ENCODE measurements around the gene OR9A4. TPM values are rescaled to one million over a fixed set of nuclear protein-coding genes. Genes with fewer than 3 reads are reported as not detected.

OR9A4 gene
- total and polyA plus RNA-seq, 10 of the 15 experiments (the other 5 are each of a cell fraction or from before 2014, with no cell fraction given), result not detected

DNA sequence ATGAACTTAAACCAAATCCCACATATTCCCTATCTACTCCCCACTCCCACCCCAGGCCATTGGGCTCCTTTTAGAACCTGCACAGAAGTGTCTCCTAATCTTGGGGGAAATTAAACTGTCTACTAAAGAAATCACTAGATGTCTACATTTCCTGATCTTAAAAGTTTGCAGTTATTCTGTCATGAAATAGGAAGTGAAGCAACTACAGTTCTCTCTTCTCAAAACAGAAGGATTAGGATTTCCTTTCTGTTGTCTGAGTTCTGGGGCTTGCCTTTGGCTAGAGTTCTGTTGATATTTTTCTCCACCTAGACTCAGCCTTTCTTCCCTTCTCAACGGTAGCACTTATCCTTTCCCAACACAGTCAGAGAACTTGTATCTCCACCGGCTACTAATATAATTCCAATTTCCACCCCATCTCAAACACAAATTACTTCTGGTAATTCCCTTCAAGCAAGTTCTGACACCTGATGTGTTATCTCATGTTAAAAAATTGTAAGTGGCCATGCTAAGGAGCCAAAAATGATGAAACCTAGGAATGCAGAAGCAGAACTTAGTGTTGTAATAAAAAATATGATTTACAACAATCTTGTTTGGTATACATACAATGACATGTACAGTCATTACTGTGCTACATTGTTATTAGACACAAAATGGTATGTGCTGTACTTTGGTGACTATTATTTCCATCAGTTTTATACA, 12.1 kb downstream of the OR9A4 start:
- H3K79me2 ChIP-seq (ENCODE audit: control insufficient read depth, insufficient read depth, low read length), result no peaks in the 10 kb centered on the region
- no peak for FAIRE-seq
- H3K4me2 ChIP-seq (ENCODE audit: control insufficient read depth, insufficient read depth), result no peak overlapping the region
- no peak overlapping the region for H3K27ac ChIP-seq (ENCODE audit: control insufficient read depth, insufficient read depth)
- H3K9ac ChIP-seq (ENCODE audit: control insufficient read depth, insufficient read depth, low read length), result no peak overlapping the region
- ChIA-PET POLR2A (no interaction called here), CTCF (no interaction called here), RAD21 (ENCODE audit: unreplicated experiment) (no interaction called here), SMC1A (ENCODE audit: uncharacterized antibody, unreplicated experiment) (interaction anchor here (1.1 kb wide), 1 partner anchor 14 kb away, joined by 3 read pairs; no protein-coding TSS in a partner anchor)
- H3K4me1 ChIP-seq (ENCODE audit: control insufficient read depth, insufficient read depth, low read length), result no peaks in the 10 kb centered on the region
- H3K27me3 ChIP-seq (replicated peaks in 1 of 2; ENCODE audit: control insufficient read depth in 2 of 2, insufficient read depth in 2 of 2, low read length in 1 of 2), result no peaks in the 10 kb centered on the region
- intact Hi-C loops (cut with micrococcal nuclease; ENCODE audit: unreplicated experiment) (no loop called here), in situ Hi-C loops (cut with MboI) (no loop called here)
- TF ChIP-seq BHLHE40 (IDR thresholded peaks at IDR 0.05; ENCODE audit: borderline replicate concordance in 1 of 2, low read depth in 2 of 2, low read length in 1 of 2), result no peak
- no peak for TF ChIP-seq STAT1 (conservative IDR thresholded peaks at IDR 0.05)
- TF ChIP-seq KLF5 (IDR thresholded peaks at IDR 0.05; ENCODE audit: partially characterized antibody), result no peak
- no peak for TF ChIP-seq CHD4 (IDR thresholded peaks at IDR 0.05)
- no peak for TF ChIP-seq NFIC (IDR thresholded peaks at IDR 0.05; ENCODE audit: low read depth, low read length)
- TF ChIP-seq, protein P1, sequence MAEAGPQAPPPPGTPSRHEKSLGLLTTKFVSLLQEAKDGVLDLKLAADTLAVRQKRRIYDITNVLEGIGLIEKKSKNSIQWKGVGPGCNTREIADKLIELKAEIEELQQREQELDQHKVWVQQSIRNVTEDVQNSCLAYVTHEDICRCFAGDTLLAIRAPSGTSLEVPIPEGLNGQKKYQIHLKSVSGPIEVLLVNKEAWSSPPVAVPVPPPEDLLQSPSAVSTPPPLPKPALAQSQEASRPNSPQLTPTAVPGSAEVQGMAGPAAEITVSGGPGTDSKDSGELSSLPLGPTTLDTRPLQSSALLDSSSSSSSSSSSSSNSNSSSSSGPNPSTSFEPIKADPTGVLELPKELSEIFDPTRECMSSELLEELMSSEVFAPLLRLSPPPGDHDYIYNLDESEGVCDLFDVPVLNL (IDR thresholded peaks at IDR 0.05; ENCODE audit: low read depth, low read length), result no peak
- TF ChIP-seq BACH1 (IDR thresholded peaks at IDR 0.05; ENCODE audit: borderline replicate concordance), result no peak
- TF ChIP-seq TAF1 (IDR thresholded peaks at IDR 0.05; ENCODE audit: borderline replicate concordance, low read depth, low read length), result no peak
- H3K9me3 ChIP-seq (replicated peaks; ENCODE audit: control insufficient read depth, insufficient read depth, low read length), result no peaks in the 10 kb centered on the region
- no peak for DNase-seq (ENCODE audit: low read depth, low spot score)
- no peak for ATAC-seq
- no TSS peak for BruUV-seq (replicated peaks)
- H3K36me3 ChIP-seq (ENCODE audit: control insufficient read depth in 2 of 2, insufficient read depth in 2 of 2, low read length in 1 of 2), result no peaks in the 10 kb centered on the region
- WGBS (ENCODE audit: insufficient coverage, insufficient replicate concordance, low lambda C conversion rate, missing lambda C conversion rate), result 27% methylated on average over 2 of the region's 2 CpGs
- H4K20me1 ChIP-seq (ENCODE audit: control insufficient read depth, insufficient read depth), result no peaks in the 10 kb centered on the region
- no peak overlapping the region for H3K4me3 ChIP-seq
- no peak overlapping the region for H2AFZ ChIP-seq (ENCODE audit: control insufficient read depth, low read depth, low read length)

Measured in GM12878 (cell line).